ENCODE measurements around the gene ARFGEF2. TPM values are rescaled to one million over a fixed set of nuclear protein-coding genes. Genes with fewer than 3 reads are reported as not detected.

Gene ARFGEF2
- total and polyA plus RNA-seq, 9 donors = 9.1 to 23.9 (median 18.5) TPM

GRCh38 chr20:48897305-48898010 is 24.1 kb upstream of the ARFGEF2 start:
- H3K4me1 ChIP-seq (ENCODE audit: insufficient read depth) = no peaks in the 10 kb centered on the region
- H3K9me3 ChIP-seq = peaks cover 0 to 2% of the 10 kb centered on the region in 2 donors
- H3K27me3 ChIP-seq = no peaks in the 10 kb centered on the region
- intact Hi-C loops (cut with DNase I) = no loop called here
- H3K36me3 ChIP-seq = no peaks in the 10 kb centered on the region
- DNase-seq = no peak
- no peak overlapping the region for H3K4me3 ChIP-seq
- WGBS, 3 donors = 71 to 78% (median 77%) methylated on average over 4 of the region's 4 CpGs
- TF ChIP-seq CTCF (IDR thresholded peaks at IDR 0.05) (no peak), EP300 (IDR thresholded peaks at IDR 0.05) (no peak), POLR2A (IDR thresholded peaks at IDR 0.05) (no peak)
- H3K27ac ChIP-seq = no peak overlapping the region

GRCh38 chr20:48898210-48898609 is 23.3 kb upstream of the ARFGEF2 start:
- TF ChIP-seq EP300 (IDR thresholded peaks at IDR 0.05) = no peak
- no peak for TF ChIP-seq POLR2A (IDR thresholded peaks at IDR 0.05)
- no peak for TF ChIP-seq CTCF (IDR thresholded peaks at IDR 0.05)
- H3K36me3 ChIP-seq = no peaks in the 10 kb centered on the region

GRCh38 chr20:48898896-48899530 is 22.5 kb upstream of the ARFGEF2 start:
- H3K4me1 ChIP-seq (ENCODE audit: insufficient read depth) = no peaks in the 10 kb centered on the region
- H3K4me3 ChIP-seq = no peak overlapping the region
- intact Hi-C loops (cut with DNase I) = no loop called here
- H3K36me3 ChIP-seq = no peaks in the 10 kb centered on the region
- H3K27me3 ChIP-seq = no peaks in the 10 kb centered on the region
- no peak for DNase-seq
- TF ChIP-seq POLR2A (IDR thresholded peaks at IDR 0.05) (no peak), CTCF (IDR thresholded peaks at IDR 0.05) (no peak), EP300 (IDR thresholded peaks at IDR 0.05) (no peak)
- H3K9me3 ChIP-seq = no peaks in the 10 kb centered on the region
- WGBS, 3 donors = 83 to 87% (median 86%) methylated on average over 5 of the region's 5 CpGs
- H3K27ac ChIP-seq = no peak overlapping the region

More at GRCh38 chr20:48898210-48898609, 23.3 kb upstream of the ARFGEF2 start:
- Histone ChIP-seq H3K27ac (no peak overlapping the region), H3K27me3 (no peaks in the 10 kb centered on the region), H3K4me1 (ENCODE audit: insufficient read depth) (no peaks in the 10 kb centered on the region), H3K4me3 (no peak overlapping the region), H3K9me3 (no peaks in the 10 kb centered on the region)
- DNase-seq = no peak
- intact Hi-C loops (cut with DNase I) = no loop called here
- 78 to 84% (median 80%) methylated on average over 10 of the region's 10 CpGs for WGBS, 3 donors

- no peaks in the 10 kb centered on the region for H3K4me1 ChIP-seq (ENCODE audit: insufficient read depth)
- H3K36me3 ChIP-seq = no peaks in the 10 kb centered on the region
- no peak overlapping the region for H3K27ac ChIP-seq
- H3K4me3 ChIP-seq = no peak overlapping the region
- DNase-seq = no peak
- intact Hi-C loops (cut with DNase I) = no loop called here
- H3K27me3 ChIP-seq = no peaks in the 10 kb centered on the region
- no peak for TF ChIP-seq POLR2A (IDR thresholded peaks at IDR 0.05)
- TF ChIP-seq EP300 (IDR thresholded peaks at IDR 0.05) = no peak
- no peak for TF ChIP-seq CTCF (IDR thresholded peaks at IDR 0.05)
- no peaks in the 10 kb centered on the region for H3K9me3 ChIP-seq
Measured at GRCh38 chr20:48899881-48900280, 21.6 kb upstream of the ARFGEF2 start.

Data from ovary (tissue), 9 donors.